Loucy (cell line): ENCODE results near the gene GDPGP1.
"Not testable (repeated sequence)": the region's sequence is repeated elsewhere in the genome, so short reads cannot be mapped to it uniquely, and the experiment has no call there.

Experiments used
- H2AFZ ChIP-seq: fragments of 200-600 bp; sonication (generic); 2 replicates; pipeline ENCODE4 v1.6.0; 2016; ENCODE audit warnings: antibody characterized with exemption, mild to moderate bottlenecking, low read length, moderate library complexity
- H3F3A ChIP-seq: fragments of 200-600 bp; 2 replicates; pipeline ENCODE4 v1.6.0; 2016; ENCODE audit warnings: antibody characterized with exemption, low read depth, mild to moderate bottlenecking
- H3K27me3 ChIP-seq: fragments of 200-600 bp; sonication (generic); 2 replicates; pipeline ENCODE4 v1.6.1; 2014; ENCODE audit warnings: low read length, mild to moderate bottlenecking; ENCODE audit not compliant: insufficient read depth, poor library complexity, severe bottlenecking
- H3K36me3 ChIP-seq: fragments of 200-600 bp; sonication (generic); 2 replicates; pipeline ENCODE4 v1.6.1; 2016; ENCODE audit warnings: low read length; ENCODE audit not compliant: insufficient read depth
- H3K4me1 ChIP-seq: fragments of 200-600 bp; sonication (generic); 2 replicates; pipeline ENCODE4 v1.5.1; 2014; ENCODE audit warnings: low read length, mild to moderate bottlenecking; ENCODE audit not compliant: insufficient read depth, poor library complexity, severe bottlenecking
- H3K4me2 ChIP-seq: fragments of 200-600 bp; sonication (generic); 2 replicates; pipeline ENCODE4 v1.6.0; 2014; ENCODE audit warnings: antibody characterized with exemption, low read length, low read depth, mild to moderate bottlenecking; ENCODE audit not compliant: poor library complexity, severe bottlenecking
- H3K4me3 ChIP-seq: fragments of 200-600 bp; sonication (generic); 2 replicates; pipeline ENCODE4 v1.5.1; 2014; ENCODE audit warnings: low read length, mild to moderate bottlenecking, mixed read lengths; ENCODE audit not compliant: poor library complexity, severe bottlenecking
- H3K79me2 ChIP-seq: fragments of 200-600 bp; sonication (generic); 2 replicates; pipeline ENCODE4 v1.6.1; 2014; ENCODE audit warnings: low read length; ENCODE audit not compliant: insufficient read depth
- H3K9ac ChIP-seq: fragments of 200-600 bp; sonication (generic); 2 replicates; pipeline ENCODE4 v1.6.0; 2014; ENCODE audit warnings: mild to moderate bottlenecking, low read depth, low read length, moderate library complexity; ENCODE audit not compliant: poor library complexity, severe bottlenecking
- H3K9me2 ChIP-seq: fragments of 200-600 bp; sonication (generic); replicated peaks from 2 replicates; pipeline ENCODE4 v1.6.1; 2016; ENCODE audit warnings: low read depth, low read length, mixed read lengths
- H3K9me3 ChIP-seq: fragments of 200-600 bp; sonication (generic); 2 replicates; pipeline ENCODE4 v1.6.1; 2014; ENCODE audit warnings: mild to moderate bottlenecking, antibody characterized with exemption, low read length, low read depth; ENCODE audit not compliant: insufficient read depth
- H4K20me1 ChIP-seq: fragments of 200-600 bp; sonication (generic); 2 replicates; pipeline ENCODE4 v1.6.0; 2014; ENCODE audit warnings: antibody characterized with exemption, low read length, mild to moderate bottlenecking; ENCODE audit not compliant: insufficient read depth, poor library complexity, severe bottlenecking
- EZH2phosphoT487 ChIP-seq: fragments of 200-600 bp; IDR thresholded peaks from 2 replicates; pipeline ENCODE4 v1.6.1; 2018; ENCODE audit warnings: antibody characterized with exemption, mild to moderate bottlenecking, moderate library complexity, borderline replicate concordance
- TF ChIP-seq, protein P1 (sequence below): fragments of 200-600 bp; sonication (generic); conservative IDR thresholded peaks from 2 replicates; pipeline ENCODE4 v1.5.1; 2014; ENCODE audit warnings: mild to moderate bottlenecking, antibody characterized with exemption, low read length

Gene GDPGP1, protein sequence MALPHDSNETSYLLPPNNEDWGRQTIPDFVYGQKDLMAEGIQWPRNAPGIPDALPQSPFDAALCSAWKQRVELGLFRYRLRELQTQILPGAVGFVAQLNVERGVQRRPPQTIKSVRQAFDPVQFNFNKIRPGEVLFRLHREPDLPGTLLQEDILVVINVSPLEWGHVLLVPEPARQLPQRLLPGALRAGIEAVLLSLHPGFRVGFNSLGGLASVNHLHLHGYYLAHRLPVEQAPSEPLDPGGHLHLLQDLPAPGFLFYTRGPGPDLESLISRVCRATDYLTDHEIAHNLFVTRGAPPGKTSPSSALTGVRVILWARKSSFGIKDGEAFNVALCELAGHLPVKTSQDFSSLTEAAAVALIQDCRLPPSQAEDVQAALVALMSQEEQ

GRCh38 chr15:90234096-90234988 is at the start of gene GDPGP1:
Gene GDPGP1 (plus strand): TSS chr15:90234209. CDS start chr15:90240909, 6,700 bp downstream.
- H3K9ac ChIP-seq: peak within 1 kb of the TSS; percentile 72
- peak within 1 kb of the TSS; percentile 81 for H3K4me3 ChIP-seq
- H3K36me3 ChIP-seq: peaks cover 8% of the 10 kb centered on the region; the same call in 1 of the 2 replicates
- peaks cover 4% of the 10 kb centered on the region for H4K20me1 ChIP-seq
- H3K9me3 ChIP-seq: no peaks in the 10 kb centered on the region
- TF ChIP-seq, protein P1, sequence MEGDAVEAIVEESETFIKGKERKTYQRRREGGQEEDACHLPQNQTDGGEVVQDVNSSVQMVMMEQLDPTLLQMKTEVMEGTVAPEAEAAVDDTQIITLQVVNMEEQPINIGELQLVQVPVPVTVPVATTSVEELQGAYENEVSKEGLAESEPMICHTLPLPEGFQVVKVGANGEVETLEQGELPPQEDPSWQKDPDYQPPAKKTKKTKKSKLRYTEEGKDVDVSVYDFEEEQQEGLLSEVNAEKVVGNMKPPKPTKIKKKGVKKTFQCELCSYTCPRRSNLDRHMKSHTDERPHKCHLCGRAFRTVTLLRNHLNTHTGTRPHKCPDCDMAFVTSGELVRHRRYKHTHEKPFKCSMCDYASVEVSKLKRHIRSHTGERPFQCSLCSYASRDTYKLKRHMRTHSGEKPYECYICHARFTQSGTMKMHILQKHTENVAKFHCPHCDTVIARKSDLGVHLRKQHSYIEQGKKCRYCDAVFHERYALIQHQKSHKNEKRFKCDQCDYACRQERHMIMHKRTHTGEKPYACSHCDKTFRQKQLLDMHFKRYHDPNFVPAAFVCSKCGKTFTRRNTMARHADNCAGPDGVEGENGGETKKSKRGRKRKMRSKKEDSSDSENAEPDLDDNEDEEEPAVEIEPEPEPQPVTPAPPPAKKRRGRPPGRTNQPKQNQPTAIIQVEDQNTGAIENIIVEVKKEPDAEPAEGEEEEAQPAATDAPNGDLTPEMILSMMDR: no peak
- TF ChIP-seq EZH2phosphoT487: no peak
- H2AFZ ChIP-seq: peak within 1 kb of the TSS; percentile 80
- H3K4me1 ChIP-seq: peaks cover 34% of the 10 kb centered on the region
- H3K79me2 ChIP-seq: peaks cover 30% of the 10 kb centered on the region
- peak within 1 kb of the TSS; percentile 82 for H3K4me2 ChIP-seq
- no peaks in the 10 kb centered on the region for H3K9me2 ChIP-seq
- no peaks in the 10 kb centered on the region for H3F3A ChIP-seq
- no peaks in the 10 kb centered on the region for H3K27me3 ChIP-seq

DNA sequence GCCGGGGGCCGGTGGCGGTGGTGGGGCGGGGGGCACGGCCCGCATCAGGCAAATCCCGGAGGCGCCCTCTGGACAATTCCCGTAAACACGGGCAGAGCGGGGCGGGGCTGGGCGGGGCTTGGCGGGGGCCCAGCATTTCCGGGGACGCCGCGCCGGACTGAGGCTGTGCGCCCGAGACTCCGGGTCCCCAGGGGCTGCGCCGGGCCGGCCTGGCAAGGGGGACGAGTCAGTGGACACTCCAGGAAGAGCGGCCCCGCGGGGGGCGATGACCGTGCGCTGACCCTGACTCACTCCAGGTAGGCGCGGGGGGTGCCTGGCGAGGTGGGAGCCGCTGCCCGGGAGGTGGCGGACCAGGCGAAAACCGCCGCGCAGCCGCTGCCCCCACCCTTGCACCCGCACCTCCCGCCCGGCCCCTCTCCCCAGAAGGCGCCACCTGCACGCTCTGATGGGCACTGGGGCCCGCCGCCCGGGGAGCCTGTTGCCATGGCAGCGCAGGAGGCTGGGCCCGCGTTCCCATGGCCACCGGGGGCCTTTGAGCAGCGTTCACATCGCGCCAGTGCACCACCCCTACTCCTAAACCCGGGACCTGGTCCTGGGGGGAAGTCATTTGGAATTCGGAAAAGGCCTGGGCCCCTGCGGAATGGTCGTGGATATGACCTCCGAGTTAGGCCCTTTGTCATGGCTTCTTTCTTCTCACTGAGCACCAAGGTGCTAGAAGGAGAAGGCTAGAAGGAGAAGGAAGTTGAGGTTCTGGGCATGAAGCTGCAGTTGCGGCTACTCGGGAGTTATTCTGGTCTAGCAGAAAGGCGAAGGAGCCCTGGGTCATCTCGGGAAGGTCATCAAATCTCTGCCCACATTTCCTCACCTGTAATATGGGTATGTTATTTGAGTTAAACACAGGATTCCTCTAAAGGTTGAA is 49.0 kb upstream of the GDPGP1 start:
- Histone ChIP-seq H4K20me1 (no peaks in the 10 kb centered on the region), H3K4me1 (peaks cover 9% of the 10 kb centered on the region), H3K79me2 (no peaks in the 10 kb centered on the region), H3K36me3 (no peaks in the 10 kb centered on the region), H3K9ac (no peak overlapping the region), H3F3A (no peaks in the 10 kb centered on the region), H3K9me3 (no peaks in the 10 kb centered on the region), H3K9me2 (no peaks in the 10 kb centered on the region), H3K4me2 (peak overlapping the region; percentile 48), H3K4me3 (peak overlapping the region; percentile 30), H2AFZ (peak overlapping the region; percentile 11), H3K27me3 (no peaks in the 10 kb centered on the region)
- TF ChIP-seq, protein P1: no peak
- no peak for TF ChIP-seq EZH2phosphoT487

- H3K36me3 ChIP-seq: no peaks in the 10 kb centered on the region
- H3K27me3 ChIP-seq: no peaks in the 10 kb centered on the region
- H2AFZ ChIP-seq: no peak overlapping the region
- H4K20me1 ChIP-seq: no peaks in the 10 kb centered on the region
- H3K9me2 ChIP-seq: no peaks in the 10 kb centered on the region
- TF ChIP-seq, protein P1: no peak
- no peak for TF ChIP-seq EZH2phosphoT487
- no peaks in the 10 kb centered on the region for H3K79me2 ChIP-seq
- H3K4me1 ChIP-seq: peaks cover 32% of the 10 kb centered on the region
- H3K4me3 ChIP-seq: no peak overlapping the region
- no peaks in the 10 kb centered on the region for H3K9me3 ChIP-seq
- H3F3A ChIP-seq: no peaks in the 10 kb centered on the region
- H3K4me2 ChIP-seq: no peak overlapping the region
- H3K9ac ChIP-seq: no peak overlapping the region
Measured at GRCh38 chr15:90187257-90187868, 46.6 kb upstream of the GDPGP1 start.

DNA sequence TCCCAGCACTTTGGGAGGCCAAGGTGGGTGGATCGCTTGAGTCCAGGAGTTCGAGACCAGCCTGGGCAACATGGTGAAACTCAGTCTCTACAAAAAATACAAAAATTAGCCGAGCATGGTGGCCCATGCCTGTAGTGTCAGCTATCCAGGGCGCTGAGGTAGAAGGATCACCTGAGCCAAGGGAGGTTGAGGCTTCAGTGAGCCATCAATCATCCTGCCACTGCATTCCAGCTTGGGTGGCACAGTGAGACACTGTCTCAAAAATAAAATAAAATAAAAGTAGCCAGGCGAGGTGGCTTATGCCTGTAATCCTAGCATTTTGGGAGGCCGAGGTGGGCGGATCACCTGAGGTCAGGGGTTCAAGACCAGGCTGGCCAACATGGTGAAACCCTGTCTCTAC is 45.9 kb upstream of the GDPGP1 start:
- not testable (repeated sequence) for H3K9me2 ChIP-seq, H3K79me2 ChIP-seq
- peaks cover 37% of the 10 kb centered on the region for H3K4me1 ChIP-seq

More for the DNA sequence above, 45.9 kb upstream of the GDPGP1 start:
- H2AFZ ChIP-seq, H4K20me1 ChIP-seq, H3F3A ChIP-seq, H3K4me3 ChIP-seq, H3K36me3 ChIP-seq, H3K27me3 ChIP-seq, H3K9ac ChIP-seq, H3K9me3 ChIP-seq, H3K4me2 ChIP-seq: not testable (repeated sequence)
